GM18907 (cell line): ENCODE results near the gene C11orf42.
"Not testable (repeated sequence)": the region's sequence is repeated elsewhere in the genome, so short reads cannot be mapped to it uniquely, and the experiment has no call there.

ENCODE experiments used
- ATAC-seq: cut with Tn5 transposase; IDR thresholded peaks from one replicate; pipeline ENCODE4 v1.9.1; 2021; ENCODE audit warnings: mild to moderate bottlenecking, moderate library complexity; ENCODE audit not compliant: unreplicated experiment

The C11orf42 gene

DNA sequence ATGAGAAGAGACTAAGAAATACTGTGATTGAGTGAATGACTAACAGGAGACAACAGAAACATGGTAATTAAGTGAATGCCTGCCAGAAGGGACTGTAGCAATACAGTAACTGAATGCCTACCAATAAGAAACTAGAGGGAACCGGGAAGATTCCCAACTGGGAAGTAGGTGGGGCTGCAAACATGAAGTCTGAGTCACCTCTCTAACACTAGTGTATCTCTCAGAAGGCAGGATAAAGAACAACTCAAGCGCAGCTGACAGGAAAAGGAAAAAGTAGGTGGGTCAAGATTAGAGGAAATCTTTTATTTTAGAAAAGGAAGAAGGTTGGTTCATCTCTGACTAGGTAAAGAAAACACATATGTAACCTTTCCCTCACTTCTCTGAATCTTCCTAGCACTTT is 14.0 kb downstream of the C11orf42 start:
- ATAC-seq = no peak

DNA sequence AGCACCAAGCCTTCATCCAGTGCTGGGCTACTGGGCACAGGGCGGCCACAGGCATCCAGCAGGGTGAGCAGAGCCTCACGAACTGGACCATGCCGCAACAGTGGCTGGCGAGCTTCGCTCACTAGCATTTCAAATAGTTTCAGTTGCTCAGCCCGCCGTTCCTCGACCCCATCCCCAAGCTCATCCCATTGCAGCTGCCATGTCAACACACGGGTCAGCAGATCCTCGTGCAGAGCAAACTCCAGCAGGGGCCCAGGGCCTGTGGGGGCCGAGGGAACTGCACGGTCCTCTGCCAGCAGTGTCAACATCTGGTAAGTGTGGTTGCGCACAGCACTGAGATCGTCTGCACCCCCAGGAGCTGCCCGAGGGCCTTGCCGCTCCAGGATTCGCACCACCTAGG is 18.5 kb downstream of the C11orf42 start:
- no peak for ATAC-seq

DNA sequence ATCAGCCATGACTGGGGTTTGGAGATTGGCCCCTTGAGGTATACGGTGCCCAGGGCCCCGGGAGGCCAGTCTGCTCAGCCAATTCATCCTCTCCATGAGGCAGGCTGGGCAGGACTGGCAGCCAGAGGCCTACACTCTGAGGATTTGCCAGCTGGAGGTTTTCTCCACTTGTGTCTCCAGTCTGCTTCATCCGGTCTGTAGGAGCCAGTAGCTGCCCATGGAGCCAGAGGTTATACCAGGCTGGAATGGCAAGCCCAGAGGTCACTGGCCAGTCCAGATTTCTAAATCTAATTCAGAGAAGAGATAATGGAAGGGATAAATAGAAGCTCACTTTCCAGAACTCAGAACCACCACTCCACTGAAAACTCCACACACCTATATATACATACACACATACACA is 19.1 kb downstream of the C11orf42 start:
- no peak for ATAC-seq

DNA sequence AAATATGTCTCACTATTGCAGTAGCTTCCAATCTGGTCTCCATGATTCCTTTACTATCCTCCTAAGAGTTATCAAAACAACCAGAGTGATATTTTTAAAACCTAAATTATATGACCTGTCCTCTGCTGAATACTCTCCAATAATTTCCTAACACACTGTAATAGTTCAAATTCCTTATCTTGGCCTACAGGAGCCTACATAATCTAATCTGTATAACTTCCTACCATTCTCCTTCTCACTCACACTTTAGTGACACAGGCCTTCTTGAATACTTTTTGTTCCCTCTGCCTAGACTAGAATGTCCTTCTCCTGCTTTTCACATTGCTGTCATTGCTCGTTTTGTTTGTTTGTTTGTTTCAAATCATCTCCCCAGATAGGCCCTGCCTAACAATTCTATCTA is 19.7 kb downstream of the C11orf42 start:
- ATAC-seq = no peak

DNA sequence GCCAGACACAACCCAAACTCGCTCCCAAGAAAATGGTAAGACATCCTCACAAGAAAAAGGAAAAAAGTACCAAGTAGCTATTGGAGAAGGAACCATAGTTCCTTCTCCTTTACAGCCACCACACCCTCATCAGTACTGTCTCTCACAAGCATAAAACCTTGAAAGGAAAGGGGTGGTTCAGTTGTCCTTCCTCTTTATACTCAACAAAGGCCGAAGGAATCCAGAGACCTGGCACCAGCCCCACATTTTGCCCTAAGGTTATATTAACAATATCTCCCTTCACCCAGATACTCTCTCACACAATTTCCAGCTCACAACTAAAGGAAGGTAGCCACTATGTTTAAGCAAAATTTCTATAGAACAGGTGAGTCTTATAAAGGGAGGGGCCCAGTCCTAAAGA is 20.5 kb downstream of the C11orf42 start:
- ATAC-seq = no peak

DNA sequence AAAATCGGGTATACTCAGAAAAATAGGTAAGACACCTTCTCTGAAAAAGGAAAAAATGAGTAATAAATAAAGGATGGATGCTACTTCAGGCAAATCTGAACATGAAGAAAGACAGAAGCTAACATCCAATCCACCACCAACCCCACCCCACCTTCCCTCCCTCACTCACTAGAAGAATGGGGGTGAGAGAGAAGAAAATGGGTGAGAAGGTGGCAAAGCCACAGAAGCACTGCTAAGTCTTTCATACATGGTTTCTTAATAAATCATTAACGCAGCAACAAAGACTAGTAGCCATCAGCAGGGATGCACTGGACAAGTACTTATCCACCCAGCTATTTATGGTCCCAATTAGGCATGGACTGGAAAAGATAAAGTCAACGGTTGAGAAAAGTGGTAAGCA is 23.2 kb downstream of the C11orf42 start:
- ATAC-seq = no peak

DNA sequence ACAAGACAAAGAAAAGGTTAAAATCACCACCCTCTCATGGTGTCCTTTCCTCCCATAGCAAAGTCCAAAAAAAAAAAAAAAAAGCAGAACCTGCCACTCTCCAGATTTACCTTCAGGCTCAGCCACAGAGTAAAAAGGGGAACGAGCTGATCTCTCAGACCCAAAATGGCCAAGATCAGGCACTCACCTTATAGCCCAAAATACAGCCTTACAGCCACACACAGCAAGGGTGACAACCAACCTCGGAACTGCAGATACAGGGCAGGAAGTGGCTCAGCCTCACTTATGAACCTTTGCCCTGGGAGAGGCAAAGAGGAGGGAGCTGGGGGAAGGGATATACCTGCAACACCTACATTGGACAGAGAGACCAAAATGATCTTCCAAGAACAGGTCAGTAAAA is 24.6 kb downstream of the C11orf42 start:
- no peak for ATAC-seq

DNA sequence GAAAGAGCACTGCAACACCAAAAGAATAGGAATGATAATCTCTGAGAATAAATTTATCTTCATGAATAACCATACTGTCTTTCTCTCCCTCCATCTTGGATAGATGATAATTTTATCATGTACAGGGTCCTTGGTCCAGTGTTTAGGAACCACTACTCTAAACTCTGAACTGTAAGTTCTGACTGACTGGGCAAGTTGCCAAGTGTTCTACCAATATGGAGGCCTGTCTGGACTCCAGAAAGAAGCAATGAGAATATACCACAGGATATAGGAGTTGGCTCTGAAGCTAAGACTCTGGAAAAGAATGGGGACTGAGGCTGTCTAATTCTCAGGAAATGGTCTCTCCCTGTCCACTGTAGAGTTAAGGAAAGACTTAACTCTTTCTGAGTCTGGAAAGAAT is 27.5 kb downstream of the C11orf42 start:
- ATAC-seq = no peak

DNA sequence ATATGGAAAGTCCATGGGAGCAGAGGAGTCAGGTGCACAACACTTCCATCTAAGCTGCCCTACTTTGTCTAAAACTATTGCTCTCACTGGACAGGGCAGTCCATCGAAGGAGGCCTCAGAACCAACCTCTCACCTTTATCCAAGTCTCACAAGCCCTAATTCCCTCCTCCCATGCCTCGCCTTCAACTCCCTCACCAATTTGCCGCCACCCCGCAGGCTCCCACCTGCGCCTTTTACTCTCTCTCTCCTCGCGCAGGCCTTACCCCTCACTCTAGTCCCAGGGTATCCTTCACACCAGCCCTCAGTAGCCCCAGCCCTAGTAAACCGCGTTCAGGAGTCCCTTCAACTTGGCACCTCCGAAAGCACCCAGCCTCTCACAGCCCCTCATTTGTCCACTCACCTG is 28.6 kb downstream of the C11orf42 start:
- no peak for ATAC-seq

DNA sequence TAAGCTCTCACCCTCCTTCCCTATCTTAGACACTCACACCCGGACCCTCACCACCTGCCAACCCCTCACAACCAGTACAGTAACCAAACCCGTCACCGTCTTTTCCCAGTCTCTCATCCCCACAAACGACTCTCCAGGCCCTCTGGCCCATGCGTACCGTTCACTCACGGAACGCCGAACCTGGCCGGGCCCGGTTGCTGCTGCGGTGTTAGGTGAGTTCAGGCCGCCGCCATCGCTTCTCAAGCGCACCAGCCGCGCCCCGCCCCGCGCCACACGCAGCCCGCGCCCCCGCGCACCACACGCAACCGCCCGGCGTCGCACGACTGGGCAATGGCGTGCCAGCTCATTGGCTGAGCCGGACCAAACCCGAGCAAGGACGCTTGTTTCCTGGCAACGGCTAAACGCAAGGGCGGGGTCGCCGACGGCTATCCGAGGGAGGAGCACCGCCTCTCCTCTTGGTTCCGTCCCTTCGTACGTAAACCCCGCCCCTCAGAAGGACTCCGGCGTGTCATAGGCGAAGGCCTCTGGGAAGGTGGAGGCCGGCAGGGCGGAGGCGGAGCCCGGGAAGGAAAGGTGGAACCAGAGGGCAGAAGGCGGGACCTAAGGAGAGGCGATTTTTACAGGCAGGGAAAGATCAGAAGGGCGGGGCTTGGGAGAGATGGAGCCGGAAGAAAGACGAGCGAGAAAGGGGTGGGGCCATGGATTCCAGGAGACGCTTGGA is 29.2 kb downstream of the C11orf42 start, which contains the start of gene FHIP1B:
Gene FHIP1B (minus strand): TSS at position 250 of the 721 bp plus-strand sequence. CDS start 10,120 bp downstream, outside the sequence.
- peak; percentile 97 for ATAC-seq

DNA sequence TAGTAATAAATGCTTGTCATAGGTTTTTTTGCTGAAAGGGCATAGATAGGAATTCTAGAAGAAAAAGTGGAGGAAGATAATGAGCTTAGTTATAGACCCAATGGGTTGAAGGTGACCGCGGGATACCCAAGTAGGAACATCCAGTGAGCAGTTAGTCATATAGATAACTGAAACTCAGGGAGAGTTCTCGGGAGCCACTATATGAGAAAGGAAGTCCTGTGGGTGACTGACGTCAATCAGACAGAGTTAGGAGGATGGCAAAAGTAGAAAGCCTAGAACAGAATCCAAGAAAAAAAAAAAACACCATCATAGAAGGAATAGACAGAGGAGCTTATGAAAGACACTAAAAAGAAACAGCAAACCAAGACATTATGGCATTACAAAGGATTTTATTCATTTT is 31.9 kb downstream of the C11orf42 start:
- no peak for ATAC-seq

DNA sequence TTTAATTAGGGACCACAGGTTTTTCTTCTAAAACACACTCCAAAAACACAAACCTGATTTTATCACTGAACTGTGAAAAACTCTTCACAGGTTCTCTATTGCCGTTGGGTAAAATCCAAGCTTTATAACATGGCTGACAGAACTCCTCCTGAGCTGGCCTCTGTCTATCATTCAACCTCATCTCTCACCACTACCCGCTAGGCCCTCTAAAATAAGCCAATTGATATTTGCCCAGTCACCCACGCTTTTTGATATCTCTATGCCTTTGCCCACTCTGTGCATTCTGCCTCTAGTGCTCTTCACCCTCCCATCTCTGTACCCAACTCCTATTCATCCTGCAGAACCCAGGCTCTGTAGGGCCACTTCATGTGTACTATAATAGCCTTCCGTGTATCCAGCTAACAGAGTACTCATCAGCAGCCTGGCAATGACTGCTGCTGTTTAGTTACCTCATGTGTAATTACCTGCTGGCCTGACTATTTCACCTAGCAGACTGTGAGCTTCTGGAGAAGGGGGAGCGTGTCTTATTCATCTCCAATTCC is 32.5 kb downstream of the C11orf42 start:
- no peak for ATAC-seq

DNA sequence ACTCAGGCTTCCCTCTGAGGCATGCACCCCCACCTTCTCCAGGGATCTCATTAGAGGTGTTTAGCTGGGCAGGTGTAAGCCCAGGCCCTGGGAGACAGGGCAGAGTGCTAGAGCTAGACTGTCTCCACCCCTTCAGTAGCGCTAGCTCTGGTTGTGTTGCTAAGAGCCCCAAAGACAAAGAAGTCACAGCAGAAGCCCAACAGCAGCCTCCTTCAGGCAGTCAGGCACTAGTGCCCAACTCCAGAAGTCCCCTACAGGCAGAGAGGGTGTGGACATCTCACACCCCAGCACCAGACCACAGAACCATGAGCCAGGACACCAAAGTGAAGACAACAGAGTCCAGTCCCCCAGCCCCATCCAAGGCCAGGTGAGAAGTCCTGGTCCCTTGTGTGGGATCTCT is 33.5 kb downstream of the C11orf42 start, which contains the start of gene CNGA4:
Gene CNGA4 (plus strand): TSS at position 188 of the 400 bp plus-strand sequence. CDS start 118 bp downstream, at position 306.
- ATAC-seq = no peak

DNA sequence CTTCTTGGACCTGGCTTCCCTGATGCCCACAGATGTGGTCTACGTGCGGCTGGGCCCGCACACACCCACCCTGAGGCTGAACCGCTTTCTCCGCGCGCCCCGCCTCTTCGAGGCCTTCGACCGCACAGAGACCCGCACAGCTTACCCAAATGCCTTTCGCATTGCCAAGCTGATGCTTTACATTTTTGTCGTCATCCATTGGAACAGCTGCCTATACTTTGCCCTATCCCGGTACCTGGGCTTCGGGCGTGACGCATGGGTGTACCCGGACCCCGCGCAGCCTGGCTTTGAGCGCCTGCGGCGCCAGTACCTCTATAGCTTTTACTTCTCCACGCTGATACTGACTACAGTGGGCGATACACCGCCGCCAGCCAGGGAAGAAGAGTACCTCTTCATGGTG is 34.8 kb downstream of the C11orf42 start:
- ATAC-seq = no peak

DNA sequence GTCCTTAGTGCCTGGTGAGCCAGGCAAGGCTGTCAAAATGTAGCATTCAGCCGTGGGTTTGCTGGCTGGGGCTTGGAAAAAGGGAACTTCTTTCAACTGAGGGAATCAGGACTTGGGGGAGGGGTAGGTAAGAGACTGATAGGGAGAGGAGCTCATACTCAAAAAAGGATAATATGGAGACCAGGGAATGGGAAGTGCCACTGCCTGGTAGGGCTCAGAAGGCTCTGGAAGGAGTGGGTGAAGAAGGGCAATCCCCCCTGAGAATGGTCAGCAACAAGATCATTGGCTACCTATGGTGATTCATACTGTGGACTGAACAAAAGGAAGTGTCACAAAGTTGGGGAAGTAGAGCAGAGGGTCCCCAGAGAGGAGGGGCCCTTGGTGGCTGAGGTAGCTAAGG is 35.4 kb downstream of the C11orf42 start:
- ATAC-seq = no peak

DNA sequence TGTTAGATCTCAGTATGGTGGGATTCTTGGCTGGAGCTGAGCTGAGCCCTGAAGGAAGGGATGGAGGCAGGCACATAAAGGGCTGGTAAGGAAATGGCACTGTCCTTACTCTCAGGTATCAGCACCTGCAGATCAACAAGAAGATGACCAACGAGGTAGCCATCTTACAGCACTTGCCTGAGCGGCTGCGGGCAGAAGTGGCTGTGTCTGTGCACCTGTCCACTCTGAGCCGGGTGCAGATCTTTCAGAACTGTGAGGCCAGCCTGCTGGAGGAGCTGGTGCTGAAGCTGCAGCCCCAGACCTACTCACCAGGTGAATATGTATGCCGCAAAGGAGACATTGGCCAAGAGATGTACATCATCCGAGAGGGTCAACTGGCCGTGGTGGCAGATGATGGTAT is 36.0 kb downstream of the C11orf42 start:
- ATAC-seq = no peak

DNA sequence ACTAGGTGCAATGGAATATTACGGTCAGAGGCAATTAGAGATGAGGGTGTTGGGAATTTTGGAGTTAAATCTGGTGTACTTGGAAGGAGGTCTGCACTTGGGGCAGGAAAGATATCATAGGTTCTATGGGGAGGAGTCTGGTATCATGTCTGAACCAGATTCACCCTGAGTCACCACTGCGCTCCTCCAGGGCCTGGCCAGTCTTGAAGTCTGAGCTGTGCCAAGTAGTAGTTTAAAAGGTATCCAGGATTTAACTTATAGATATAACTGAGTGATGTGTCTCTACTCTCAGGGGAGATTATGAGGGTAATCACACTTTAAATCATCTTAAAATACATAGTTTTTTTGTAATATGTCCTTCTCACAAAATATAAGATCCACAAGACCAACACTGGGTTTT is 40.2 kb downstream of the C11orf42 start:
- ATAC-seq = no peak

DNA sequence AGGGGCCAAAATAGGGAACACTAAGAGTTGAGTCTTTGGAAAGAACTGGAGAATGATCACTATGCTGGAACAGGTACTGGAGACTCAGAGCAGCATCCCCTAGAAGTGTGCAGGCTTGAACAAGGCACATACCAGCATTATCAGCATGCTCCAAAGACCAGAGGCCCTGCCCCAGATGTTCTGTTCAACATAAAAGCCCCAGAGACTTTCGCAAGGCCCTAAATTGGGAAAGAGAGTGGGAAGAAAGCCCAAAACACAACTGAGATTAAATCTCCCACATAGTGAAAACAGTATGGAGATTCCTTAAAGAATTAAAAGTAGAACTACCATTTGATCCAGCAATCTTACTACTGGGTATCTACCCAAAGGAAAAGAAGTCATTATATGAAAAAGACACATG is 42.9 kb downstream of the C11orf42 start:
- ATAC-seq = no peak

DNA sequence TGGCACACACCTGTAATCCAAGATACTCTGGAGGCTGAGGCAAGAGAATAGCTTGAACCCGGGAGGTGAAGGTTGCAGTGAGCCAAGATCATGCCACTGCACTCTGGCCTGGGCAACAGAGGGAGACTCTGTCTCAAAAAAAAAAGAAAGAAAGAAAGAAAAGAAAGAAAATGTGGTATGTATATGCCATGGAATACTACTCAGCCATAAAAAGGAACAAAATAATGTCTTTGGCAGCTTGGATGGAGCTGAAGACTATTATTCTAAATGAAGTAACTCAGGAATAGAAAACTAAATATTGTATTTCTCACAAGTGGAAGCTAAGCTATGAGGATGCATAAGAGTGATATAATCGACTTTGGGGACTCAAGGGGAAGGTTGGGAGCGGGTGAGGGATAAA is 43.5 kb downstream of the C11orf42 start:
- not testable (repeated sequence) for ATAC-seq

DNA sequence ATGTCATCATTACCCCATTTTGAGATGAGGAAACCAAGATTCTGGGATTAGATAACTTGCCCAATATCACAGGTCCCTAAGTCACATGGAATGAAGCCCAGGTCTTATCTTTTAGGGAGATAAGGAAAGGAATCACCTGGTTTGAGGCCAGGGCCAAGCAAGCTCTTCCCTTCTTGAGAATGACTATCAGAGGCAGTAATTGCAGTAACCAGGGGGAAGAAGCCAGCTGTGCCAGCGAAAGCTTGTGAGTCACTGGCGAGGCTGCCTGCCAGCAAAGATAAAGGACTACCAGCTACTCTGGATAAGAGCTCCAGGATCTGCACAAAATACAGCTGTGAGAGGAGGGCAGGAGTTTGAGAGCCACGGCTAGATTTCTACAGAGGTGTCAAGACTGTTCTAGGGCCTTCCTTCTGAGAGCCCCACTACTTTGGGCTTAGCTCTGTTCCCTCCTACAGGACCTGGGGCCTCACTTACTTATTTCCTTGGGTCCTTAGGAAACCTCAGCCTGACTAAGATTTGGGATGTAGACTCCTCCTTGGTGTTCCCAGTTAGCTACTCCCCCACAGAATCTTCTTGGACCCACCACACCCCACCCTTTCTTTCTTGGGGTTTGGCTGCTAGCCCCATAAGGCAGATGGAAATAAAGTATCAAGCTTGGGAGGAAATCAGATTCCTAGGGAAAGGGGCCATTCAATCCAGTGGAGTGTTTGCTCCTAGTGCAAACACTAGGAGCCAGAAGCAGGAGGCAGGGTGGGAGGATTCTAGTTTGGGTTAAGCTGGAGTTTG is 44.6 kb downstream of the C11orf42 start:
- ATAC-seq = no peak

DNA sequence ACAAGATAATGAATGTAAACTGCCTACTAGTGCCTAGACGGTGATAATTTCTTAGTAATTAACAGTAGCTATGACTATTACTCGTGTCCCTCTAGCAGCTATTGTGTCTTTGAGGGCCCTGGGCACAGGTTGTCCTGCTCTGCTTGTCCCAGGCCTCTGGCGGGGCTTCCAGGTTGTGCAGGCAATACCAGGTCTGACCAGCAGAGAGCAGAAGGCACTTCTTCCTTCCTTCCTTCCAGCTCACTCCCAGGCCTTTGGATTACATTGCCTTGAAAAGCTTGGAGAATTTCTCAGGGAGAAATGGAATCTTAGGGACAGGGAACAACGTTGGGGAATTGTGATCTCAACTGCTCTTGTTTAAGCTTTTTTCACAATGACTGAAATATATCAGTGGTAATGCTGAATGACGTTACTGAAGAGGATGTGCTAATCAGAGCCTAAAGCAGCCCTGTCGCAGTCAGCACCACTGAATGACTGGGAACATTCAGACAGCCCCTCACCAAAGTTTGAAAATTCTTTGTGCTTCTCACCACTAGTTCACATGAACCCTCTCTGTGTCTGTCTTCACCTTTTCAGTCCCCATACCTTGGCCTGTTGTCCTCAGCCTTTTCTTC is 45.9 kb downstream of the C11orf42 start:
- ATAC-seq = peak; percentile 83
